ENCODE data around the gene RPL34.

GRCh38 chr4:108581083-108581482 lies 39.3 kb upstream of the RPL34 start:
- TF ChIP-seq, protein P1, sequence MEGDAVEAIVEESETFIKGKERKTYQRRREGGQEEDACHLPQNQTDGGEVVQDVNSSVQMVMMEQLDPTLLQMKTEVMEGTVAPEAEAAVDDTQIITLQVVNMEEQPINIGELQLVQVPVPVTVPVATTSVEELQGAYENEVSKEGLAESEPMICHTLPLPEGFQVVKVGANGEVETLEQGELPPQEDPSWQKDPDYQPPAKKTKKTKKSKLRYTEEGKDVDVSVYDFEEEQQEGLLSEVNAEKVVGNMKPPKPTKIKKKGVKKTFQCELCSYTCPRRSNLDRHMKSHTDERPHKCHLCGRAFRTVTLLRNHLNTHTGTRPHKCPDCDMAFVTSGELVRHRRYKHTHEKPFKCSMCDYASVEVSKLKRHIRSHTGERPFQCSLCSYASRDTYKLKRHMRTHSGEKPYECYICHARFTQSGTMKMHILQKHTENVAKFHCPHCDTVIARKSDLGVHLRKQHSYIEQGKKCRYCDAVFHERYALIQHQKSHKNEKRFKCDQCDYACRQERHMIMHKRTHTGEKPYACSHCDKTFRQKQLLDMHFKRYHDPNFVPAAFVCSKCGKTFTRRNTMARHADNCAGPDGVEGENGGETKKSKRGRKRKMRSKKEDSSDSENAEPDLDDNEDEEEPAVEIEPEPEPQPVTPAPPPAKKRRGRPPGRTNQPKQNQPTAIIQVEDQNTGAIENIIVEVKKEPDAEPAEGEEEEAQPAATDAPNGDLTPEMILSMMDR (IDR thresholded peaks at IDR 0.05; ENCODE audit: poor library complexity) = no peak
- TF ChIP-seq EZH2phosphoT487 (IDR thresholded peaks at IDR 0.05; ENCODE audit: low read depth, severe bottlenecking, unreplicated experiment) = no peak
